ENCODE data around the gene GRIN2C.

GRCh38 chr17:74832421-74832820, 27.3 kb downstream of the GRIN2C start:
- TF ChIP-seq CTCF (IDR thresholded peaks at IDR 0.05; ENCODE audit: extremely low read depth in 1 of 2, insufficient read depth in 1 of 2, low read depth in 1 of 2, low read length in 2 of 2) (no peak), JUN (IDR thresholded peaks at IDR 0.05; ENCODE audit: borderline replicate concordance, insufficient read depth, insufficient read length, low read depth) (no peak), EZH2 (IDR thresholded peaks at IDR 0.05; ENCODE audit: borderline replicate concordance, low read depth, low read length, severe bottlenecking) (no peak), POLR2AphosphoS5 (IDR thresholded peaks at IDR 0.05; ENCODE audit: insufficient read depth, low read depth, low read length) (no peak), POLR2A (IDR thresholded peaks at IDR 0.05; ENCODE audit: low read depth, low read length) (no peak), MAX (IDR thresholded peaks at IDR 0.05; ENCODE audit: insufficient read depth, insufficient read length) (no peak), GATA2 (IDR thresholded peaks at IDR 0.05; ENCODE audit: insufficient read depth, insufficient read length, low read depth, low read length) (no peak), MYC (IDR thresholded peaks at IDR 0.05; ENCODE audit: low read depth, low read length) (no peak), FOS (IDR thresholded peaks at IDR 0.05; ENCODE audit: borderline replicate concordance, insufficient read depth, low read length) (no peak)
